DND-41 (cell line): ENCODE measurements around the gene RIN2.

Experiments
- ATAC-seq: fragments of 200-7000 bp; cut with Tn5 transposase; 3 replicates; pipeline ENCODE4 v1.9.1; 2021; ENCODE audit warnings: low read depth; ENCODE audit not compliant: insufficient read depth
- DNase-seq: peaks from one replicate; pipeline ENCODE4 v3.0.0-alpha.2; 2020
- H2AFZ ChIP-seq: 2 replicates; pipeline ENCODE4 v1.6.0; 2012; ENCODE audit warnings: low read depth, low read length
- H3K27ac ChIP-seq: 2 replicates; pipeline ENCODE4 v1.5.1; 2012; ENCODE audit warnings: low read length, inconsistent platforms
- H3K27me3 ChIP-seq: fragments of 200-600 bp; sonication (generic); 2 replicates; pipeline ENCODE4 v1.6.0; 2012; ENCODE audit warnings: low read length, mild to moderate bottlenecking, inconsistent platforms; ENCODE audit not compliant: insufficient read depth, poor library complexity
- H3K36me3 ChIP-seq: 2 replicates; pipeline ENCODE4 v1.5.1; 2012; ENCODE audit warnings: low read length, inconsistent platforms; ENCODE audit not compliant: insufficient read depth
- H3K4me1 ChIP-seq: 2 replicates; pipeline ENCODE4 v1.5.1; 2012; ENCODE audit warnings: mild to moderate bottlenecking, low read length; ENCODE audit not compliant: insufficient read depth
- H3K4me2 ChIP-seq: 2 replicates; pipeline ENCODE4 v1.6.0; 2012; ENCODE audit warnings: mild to moderate bottlenecking, moderate library complexity, low read length, inconsistent platforms; ENCODE audit not compliant: insufficient read depth
- H3K4me3 ChIP-seq, 2 experiments: fragments of 200-600 bp in 1 of 2; shearing (Covaris generic) in 1 of 2; 2 replicates each; pipeline ENCODE4 v1.5.1; 2012 to 2016; ENCODE audit warnings: inconsistent platforms in 2 of 2, low read length in 2 of 2, mild to moderate bottlenecking in 2 of 2, low read depth in 1 of 2, moderate library complexity in 1 of 2
- H3K79me2 ChIP-seq: 2 replicates; pipeline ENCODE4 v1.6.0; 2012; ENCODE audit warnings: low read length, inconsistent platforms; ENCODE audit not compliant: insufficient read depth
- H3K9ac ChIP-seq: 2 replicates; pipeline ENCODE4 v1.6.0; 2012; ENCODE audit warnings: low read depth, mild to moderate bottlenecking, inconsistent platforms, low read length, moderate library complexity
- H3K9me3 ChIP-seq: 2 replicates; pipeline ENCODE4 v1.5.1; 2012; ENCODE audit warnings: low read length, moderate library complexity, mild to moderate bottlenecking, inconsistent platforms; ENCODE audit not compliant: insufficient read depth, severe bottlenecking
- H4K20me1 ChIP-seq: 2 replicates; pipeline ENCODE4 v1.6.0; 2012; ENCODE audit warnings: low read length; ENCODE audit not compliant: insufficient read depth
- CTCF ChIP-seq: IDR thresholded peaks from 2 replicates; pipeline ENCODE4 v1.5.1; 2012; ENCODE audit warnings: borderline replicate concordance, low read length, moderate library complexity, mild to moderate bottlenecking; ENCODE audit not compliant: poor library complexity, severe bottlenecking; ENCODE audit errors: extremely low read depth
- EZH2 ChIP-seq: IDR thresholded peaks from 3 replicates; pipeline ENCODE4 v1.6.1; 2012; ENCODE audit warnings: borderline replicate concordance, low read depth, mild to moderate bottlenecking, moderate library complexity, low read length, inconsistent platforms; ENCODE audit not compliant: severe bottlenecking

RIN2 gene

GRCh38 chr20:19760371-19760721, 2.3 kb downstream of the RIN2 start:
- Histone ChIP-seq H3K27me3 (no peaks in the 10 kb centered on the region), H3K9ac (no peak overlapping the region), H3K4me3 (no peak overlapping the region), H2AFZ (no peak overlapping the region), H3K79me2 (no peaks in the 10 kb centered on the region), H3K27ac (no peak overlapping the region), H3K9me3 (no peaks in the 10 kb centered on the region), H3K4me1 (no peaks in the 10 kb centered on the region), H3K4me2 (no peak overlapping the region), H4K20me1 (no peaks in the 10 kb centered on the region; the same call in 1 of the 2 replicates), H3K36me3 (no peaks in the 10 kb centered on the region)
- DNase-seq (no peak), ATAC-seq (no peak)
- no peak for TF ChIP-seq CTCF
- no peak for TF ChIP-seq EZH2

DNA sequence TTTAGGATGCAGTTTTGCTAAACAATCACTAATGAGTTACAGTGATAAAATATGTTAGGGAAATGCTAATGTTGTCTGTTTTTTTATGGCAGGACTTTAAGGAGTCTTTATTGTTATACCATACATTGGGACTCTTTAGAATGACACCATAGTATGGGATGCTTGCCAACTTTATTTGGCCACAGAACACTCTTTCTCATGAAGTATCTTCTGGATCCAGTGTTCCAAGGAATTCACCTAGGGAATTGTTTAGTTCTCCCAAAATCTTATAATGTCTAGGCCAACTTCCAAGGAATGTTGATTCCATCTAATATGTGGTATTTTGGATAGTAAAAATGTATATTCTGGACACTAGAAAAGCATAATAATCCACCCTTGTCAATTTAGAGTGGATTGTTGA, 3.3 kb downstream of the RIN2 start:
- Histone ChIP-seq H3K36me3 (no peaks in the 10 kb centered on the region), H3K9me3 (no peaks in the 10 kb centered on the region), H3K4me3 (no peak overlapping the region), H3K27ac (no peak overlapping the region), H3K4me2 (no peak overlapping the region), H3K9ac (no peak overlapping the region), H2AFZ (no peak overlapping the region), H3K4me1 (no peaks in the 10 kb centered on the region), H3K79me2 (no peaks in the 10 kb centered on the region), H4K20me1 (no peaks in the 10 kb centered on the region; the same call in 1 of the 2 replicates), H3K27me3 (no peaks in the 10 kb centered on the region)
- DNase-seq (no peak), ATAC-seq (no peak)
- TF ChIP-seq EZH2 (no peak), CTCF (no peak)

DNA sequence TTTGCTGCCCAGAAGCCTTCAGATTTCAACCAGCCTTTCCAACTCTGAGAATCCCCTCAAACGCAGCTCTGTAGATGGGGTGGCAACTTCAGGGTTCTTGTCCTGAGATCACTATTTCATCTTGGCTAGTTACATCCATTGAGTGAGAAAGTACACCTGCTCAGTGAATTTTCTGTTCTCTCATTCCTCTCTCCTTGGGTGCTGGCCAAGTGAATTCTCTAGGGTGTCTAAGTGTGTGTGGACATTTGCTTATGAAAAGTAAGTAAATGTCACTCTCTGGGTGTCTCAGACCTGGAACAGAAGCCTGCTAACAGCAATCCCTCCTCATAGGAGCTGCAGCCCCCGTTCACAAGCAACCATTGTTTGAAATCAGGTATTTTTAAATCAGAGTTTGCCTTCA, 3.8 kb downstream of the RIN2 start:
- H3K27ac ChIP-seq = no peak overlapping the region
- no peak for TF ChIP-seq EZH2
- no peak for TF ChIP-seq CTCF
- H3K9ac ChIP-seq = no peak overlapping the region
- no peaks in the 10 kb centered on the region for H3K27me3 ChIP-seq
- no peak overlapping the region for H3K4me2 ChIP-seq
- H3K9me3 ChIP-seq = no peaks in the 10 kb centered on the region
- H4K20me1 ChIP-seq = no peaks in the 10 kb centered on the region; the same call in 1 of the 2 replicates
- H2AFZ ChIP-seq = no peak overlapping the region
- no peaks in the 10 kb centered on the region for H3K36me3 ChIP-seq
- no peak overlapping the region for H3K4me3 ChIP-seq
- ATAC-seq (no peak), DNase-seq (no peak)
- H3K79me2 ChIP-seq = no peaks in the 10 kb centered on the region
- no peaks in the 10 kb centered on the region for H3K4me1 ChIP-seq

DNA sequence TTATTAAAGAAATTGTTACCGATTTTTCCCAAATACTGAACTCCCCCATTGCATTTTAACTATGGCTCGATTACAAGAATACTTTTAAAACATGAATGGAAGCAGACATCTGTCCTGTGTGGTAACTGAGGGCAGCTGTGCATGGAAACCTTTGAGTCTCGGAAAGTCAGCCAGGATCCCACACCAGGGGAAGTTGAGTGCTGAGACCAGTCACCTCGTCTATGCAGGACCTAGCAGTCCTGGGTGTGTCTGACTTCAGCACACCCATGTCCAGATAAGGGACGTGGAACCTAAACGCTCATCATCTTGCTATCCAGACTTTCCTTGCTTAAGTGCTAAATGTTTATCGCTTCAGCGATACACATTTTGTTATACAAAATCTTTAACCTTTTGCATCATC, 6.1 kb downstream of the RIN2 start:
- no peaks in the 10 kb centered on the region for H3K79me2 ChIP-seq
- no peak overlapping the region for H3K27ac ChIP-seq
- H3K36me3 ChIP-seq = no peaks in the 10 kb centered on the region
- no peak for TF ChIP-seq CTCF
- no peak for TF ChIP-seq EZH2
- H3K9me3 ChIP-seq = no peaks in the 10 kb centered on the region
- H3K4me3 ChIP-seq = no peak overlapping the region
- H3K27me3 ChIP-seq = no peaks in the 10 kb centered on the region
- H4K20me1 ChIP-seq = no peaks in the 10 kb centered on the region
- H3K4me2 ChIP-seq = no peak overlapping the region
- DNase-seq (no peak), ATAC-seq (no peak)
- no peak overlapping the region for H2AFZ ChIP-seq
- no peaks in the 10 kb centered on the region for H3K4me1 ChIP-seq
- H3K9ac ChIP-seq = no peak overlapping the region
